A549 (cell line): Measurements from ENCODE around the gene MAN1C1. TPM values are rescaled to one million over a fixed set of nuclear protein-coding genes. Genes with fewer than 3 reads are reported as not detected.

Experiments
- ATAC-seq, 2 experiments: fragments of 200-7000 bp in 1 of 2; fragments of >200 bp in 1 of 2; cut with Nextera tagmentation in 1 of 2; cut with Tn5 transposase in 1 of 2; 3 replicates each; pipeline versions ENCODE4 v1.8.0 to v1.9.1; 2018 to 2020; ENCODE audit warnings: mild to moderate bottlenecking in 1 of 2, moderate library complexity in 1 of 2
- CTCF ChIA-PET: fragments of 300-600 bp; sonication (Branson Sonifier 250); formaldehyde crosslinking; extraction: SDS; loops from one replicate; lab custom pipeline; 2021; ENCODE audit warnings: antibody characterized with exemption, inconsistent platforms; lab: Yijun Ruan, JAX
- POLR2A ChIA-PET: fragments of 350-600 bp; formaldehyde crosslinking; extraction: SDS; loops from one replicate; lab custom pipeline; 2021; ENCODE audit warnings: antibody characterized with exemption, inconsistent platforms; lab: Yijun Ruan, JAX
- DNase-seq, 2 experiments: peaks; one replicate each; pipeline versions ENCODE4 v3.0.0 to v3.0.0-alpha.2; 2011 to 2016; ENCODE audit warnings: low read depth in 1 of 2, low spot score in 1 of 2
- FAIRE-seq: peaks from 2 replicates; lab custom pipeline; 2011; peaks lifted over from hg19 to GRCh38; lab: Jason Lieb, UNC
- H3K27ac ChIP-seq, 2 experiments: fragments of >200 bp; sonication (Bioruptor Twin); formaldehyde crosslinking; 3 replicates each; pipeline ENCODE4 v1.5.1; 2016 to 2017
- H3K4me1 ChIP-seq: fragments of >200 bp; sonication (Bioruptor Twin); formaldehyde crosslinking; 3 replicates; pipeline ENCODE4 v1.6.1; 2016
- H3K4me2 ChIP-seq: fragments of >200 bp; sonication (Bioruptor Twin); formaldehyde crosslinking; 3 replicates; pipeline ENCODE4 v1.6.1; 2016
- H3K4me3 ChIP-seq: fragments of >200 bp; sonication (Bioruptor Twin); formaldehyde crosslinking; 3 replicates; pipeline ENCODE4 v1.5.1; 2016
- H3K9me3 ChIP-seq: fragments of >200 bp; sonication (Bioruptor Twin); formaldehyde crosslinking; 3 replicates; pipeline ENCODE4 v1.6.1; 2016
- EP300 ChIP-seq, 2 experiments: fragments of >200 bp; sonication (Bioruptor Twin); formaldehyde crosslinking; IDR thresholded peaks; 2 replicates in 1 of 2; 3 replicates in 1 of 2; pipeline ENCODE4 v1.6.1; 2016 to 2017
- ESRRA ChIP-seq: fragments of 150-350 bp; IDR thresholded peaks from 2 replicates; pipeline ENCODE4 v1.6.1; 2014; ENCODE audit warnings: mild to moderate bottlenecking, low read length, borderline replicate concordance
- GATA3 ChIP-seq: IDR thresholded peaks from 2 replicates; pipeline ENCODE4 v1.6.1; 2012; ENCODE audit warnings: borderline replicate concordance
- HEYL ChIP-seq: fragments of 250-450 bp; sonication (Bioruptor Pico); IDR thresholded peaks from 2 replicates; pipeline ENCODE4 v1.8.0; 2021; ENCODE audit warnings: mild to moderate bottlenecking, moderate library complexity
- HOXB5 ChIP-seq: fragments of 250-450 bp; sonication (Bioruptor Pico); IDR thresholded peaks from 2 replicates; pipeline ENCODE4 v1.5.0; 2020; ENCODE audit warnings: mild to moderate bottlenecking, moderate library complexity
- JUN ChIP-seq, 2 experiments: fragments of >200 bp; sonication (Bioruptor Twin); formaldehyde crosslinking; IDR thresholded peaks; 2 replicates in 1 of 2; 3 replicates in 1 of 2; pipeline ENCODE4 v1.6.1; 2016 to 2017
- KDM1A ChIP-seq: fragments of 200-600 bp; sonication (generic); IDR thresholded peaks from 2 replicates; pipeline ENCODE4 v1.6.1; 2016; ENCODE audit warnings: low read depth, mild to moderate bottlenecking
- KDM5A ChIP-seq: fragments of 200-600 bp; sonication (generic); IDR thresholded peaks from 2 replicates; pipeline ENCODE4 v1.6.1; 2016; ENCODE audit warnings: antibody characterized with exemption, mild to moderate bottlenecking
- MAZ ChIP-seq: fragments of 150-350 bp; IDR thresholded peaks from 2 replicates; pipeline ENCODE4 v1.6.1; 2014; ENCODE audit warnings: antibody characterized with exemption, low read depth, low read length, borderline replicate concordance
- NFE2L2 ChIP-seq: fragments of 150-350 bp; conservative IDR thresholded peaks from 2 replicates; pipeline ENCODE4 v1.6.1; 2014; ENCODE audit warnings: low read length
- ZFP36 ChIP-seq: fragments of 450-650 bp; IDR thresholded peaks from 2 replicates; pipeline ENCODE4 v1.6.1; 2014; ENCODE audit warnings: borderline replicate concordance; ENCODE audit not compliant: partially characterized antibody
- ZNF302 ChIP-seq: fragments of 250-450 bp; sonication (Bioruptor Pico); IDR thresholded peaks from 2 replicates; pipeline ENCODE4 v1.9.0; 2021; ENCODE audit warnings: inconsistent platforms, mild to moderate bottlenecking, moderate library complexity
- WGBS: methylation state at CpG from one replicate; pipeline ENCODE4 v1.1.6; 2017; ENCODE audit errors: missing lambda C conversion rate; 5-methylcytosine and 5-hydroxymethylcytosine counted together
- polyA plus RNA-seq, 4 experiments: library from polyadenylated mRNA; depleted of rRNA in 3 of 4; stranded (reverse); fragments of >200 nt; fragmentation: RNase III in 1 of 4; extraction: RNeasy Plus Mini Kit Qiagen cat#74134 plus additional on column Dnase treatment in 1 of 4; gene quantifications; 2 replicates in 3 of 4; 3 replicates in 1 of 4; pipeline ENCODE4 v1.2.3, GENCODE V29; 2011 to 2017
- TF ChIP-seq, protein P1 (sequence below): fragments of 250-450 bp; sonication (Bioruptor Pico); IDR thresholded peaks from 2 replicates; pipeline ENCODE4 v1.5.0; 2020; ENCODE audit warnings: low read depth, mild to moderate bottlenecking, moderate library complexity
- TF ChIP-seq, protein P2 (sequence below): IDR thresholded peaks from 2 replicates; pipeline ENCODE4 v1.6.1; 2012
- TF ChIP-seq, protein P3 (sequence below): fragments of >200 bp; sonication (Bioruptor Twin); formaldehyde crosslinking; IDR thresholded peaks from 3 replicates; pipeline ENCODE4 v1.5.1; 2016

The MAN1C1 gene
- polyA plus RNA-seq, 2 of the 4 experiments (the other 2 are of a cell fraction), result 0.22 to 0.27 TPM

DNA sequence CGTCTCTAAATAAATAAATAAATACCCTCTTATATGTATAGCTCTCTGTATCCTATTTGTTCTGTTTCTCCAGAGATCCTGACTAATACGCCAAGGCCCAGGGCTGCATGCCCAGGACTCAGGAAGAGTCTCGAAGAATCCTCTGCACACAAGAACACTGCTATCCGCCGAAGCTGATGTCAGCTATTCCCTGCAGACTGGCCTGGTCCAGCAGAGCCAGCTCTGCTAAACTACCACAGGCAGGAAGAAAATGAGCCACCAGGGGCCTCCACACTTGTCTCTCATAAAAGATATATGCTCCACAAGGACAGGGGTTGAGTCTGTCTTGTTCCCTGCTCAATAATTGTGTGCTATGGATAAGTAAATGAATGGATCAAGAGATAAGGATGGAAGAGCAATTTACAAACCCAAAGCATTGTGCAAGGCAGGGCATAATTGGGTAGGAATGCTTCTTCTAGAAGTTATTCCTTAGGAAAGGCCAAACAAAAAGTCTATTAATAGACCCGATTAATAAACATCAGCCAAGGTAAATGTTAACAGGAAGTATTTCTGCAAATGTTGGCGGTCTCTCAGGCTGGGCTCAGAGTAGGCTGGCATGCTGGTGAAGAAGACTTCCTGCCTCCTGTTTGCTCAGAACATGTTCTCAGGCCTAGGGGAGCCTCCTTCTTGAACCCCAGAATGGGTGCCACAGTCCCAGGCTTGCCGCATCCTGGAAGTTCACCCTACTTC lies 26.3 kb upstream of the MAN1C1 start:
- ChIA-PET CTCF (interaction anchor here (0.9 to 1.3 kb wide), 3 partner anchors 18 to 92 kb away, joined by 3 to 5 read pairs (median 3); no protein-coding TSS in a partner anchor), POLR2A (no interaction called here)
- no peak overlapping the region for H3K4me2 ChIP-seq
- H3K4me3 ChIP-seq, result no peak overlapping the region
- ATAC-seq (peak in 1 of 2 experiments; percentile 49; a peak in 2 of 6 replicates), FAIRE-seq (no peak), DNase-seq (no peak)
- TF ChIP-seq, protein P1, sequence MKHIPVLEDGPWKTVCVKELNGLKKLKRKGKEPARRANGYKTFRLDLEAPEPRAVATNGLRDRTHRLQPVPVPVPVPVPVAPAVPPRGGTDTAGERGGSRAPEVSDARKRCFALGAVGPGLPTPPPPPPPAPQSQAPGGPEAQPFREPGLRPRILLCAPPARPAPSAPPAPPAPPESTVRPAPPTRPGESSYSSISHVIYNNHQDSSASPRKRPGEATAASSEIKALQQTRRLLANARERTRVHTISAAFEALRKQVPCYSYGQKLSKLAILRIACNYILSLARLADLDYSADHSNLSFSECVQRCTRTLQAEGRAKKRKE, result no peak
- TF ChIP-seq KDM5A (no peak), GATA3 (no peak), HOXB5 (CRISPR knock-in tag) (no peak), ZFP36 (no peak), ESRRA (no peak)
- H3K27ac ChIP-seq, result no peak overlapping the region
- no peaks in the 10 kb centered on the region for H3K4me1 ChIP-seq
- 81% methylated on average over 7 of the region's 8 CpGs for WGBS
- H3K9me3 ChIP-seq, result no peaks in the 10 kb centered on the region

DNA sequence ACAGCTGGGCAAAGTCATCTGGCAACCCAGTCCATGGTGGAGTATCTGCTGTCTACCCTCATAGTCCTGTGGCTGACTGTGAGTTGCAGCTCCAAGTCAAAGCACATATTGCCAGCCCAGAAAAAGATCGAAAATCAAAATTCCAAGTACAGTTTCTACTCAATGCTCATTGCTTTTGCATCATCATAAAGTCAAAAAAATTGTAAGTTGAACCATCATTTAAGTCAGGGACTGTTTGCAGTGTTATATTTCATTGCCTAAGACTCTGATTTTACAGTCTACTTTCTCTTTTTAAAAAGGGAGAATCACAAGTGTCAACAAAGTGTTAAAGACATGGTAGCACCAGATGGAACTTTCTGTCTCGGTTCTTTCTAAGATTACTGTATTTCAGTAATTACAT lies 22.7 kb upstream of the MAN1C1 start:
- WGBS, result 13% methylated on average over 2 of the region's 2 CpGs
- TF ChIP-seq, protein P2, sequence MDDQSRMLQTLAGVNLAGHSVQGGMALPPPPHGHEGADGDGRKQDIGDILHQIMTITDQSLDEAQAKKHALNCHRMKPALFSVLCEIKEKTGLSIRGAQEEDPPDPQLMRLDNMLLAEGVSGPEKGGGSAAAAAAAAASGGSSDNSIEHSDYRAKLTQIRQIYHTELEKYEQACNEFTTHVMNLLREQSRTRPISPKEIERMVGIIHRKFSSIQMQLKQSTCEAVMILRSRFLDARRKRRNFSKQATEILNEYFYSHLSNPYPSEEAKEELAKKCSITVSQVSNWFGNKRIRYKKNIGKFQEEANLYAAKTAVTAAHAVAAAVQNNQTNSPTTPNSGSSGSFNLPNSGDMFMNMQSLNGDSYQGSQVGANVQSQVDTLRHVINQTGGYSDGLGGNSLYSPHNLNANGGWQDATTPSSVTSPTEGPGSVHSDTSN, result no peak
- TF ChIP-seq, protein P3, sequence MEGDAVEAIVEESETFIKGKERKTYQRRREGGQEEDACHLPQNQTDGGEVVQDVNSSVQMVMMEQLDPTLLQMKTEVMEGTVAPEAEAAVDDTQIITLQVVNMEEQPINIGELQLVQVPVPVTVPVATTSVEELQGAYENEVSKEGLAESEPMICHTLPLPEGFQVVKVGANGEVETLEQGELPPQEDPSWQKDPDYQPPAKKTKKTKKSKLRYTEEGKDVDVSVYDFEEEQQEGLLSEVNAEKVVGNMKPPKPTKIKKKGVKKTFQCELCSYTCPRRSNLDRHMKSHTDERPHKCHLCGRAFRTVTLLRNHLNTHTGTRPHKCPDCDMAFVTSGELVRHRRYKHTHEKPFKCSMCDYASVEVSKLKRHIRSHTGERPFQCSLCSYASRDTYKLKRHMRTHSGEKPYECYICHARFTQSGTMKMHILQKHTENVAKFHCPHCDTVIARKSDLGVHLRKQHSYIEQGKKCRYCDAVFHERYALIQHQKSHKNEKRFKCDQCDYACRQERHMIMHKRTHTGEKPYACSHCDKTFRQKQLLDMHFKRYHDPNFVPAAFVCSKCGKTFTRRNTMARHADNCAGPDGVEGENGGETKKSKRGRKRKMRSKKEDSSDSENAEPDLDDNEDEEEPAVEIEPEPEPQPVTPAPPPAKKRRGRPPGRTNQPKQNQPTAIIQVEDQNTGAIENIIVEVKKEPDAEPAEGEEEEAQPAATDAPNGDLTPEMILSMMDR, result no peak
- no peak for TF ChIP-seq ZNF302
- no peak for TF ChIP-seq GATA3
- TF ChIP-seq, protein P1, result no peak
- DNase-seq (no peak), FAIRE-seq (no peak), ATAC-seq (no peak)
- Histone ChIP-seq H3K4me1 (no peaks in the 10 kb centered on the region), H3K9me3 (no peaks in the 10 kb centered on the region), H3K4me2 (no peak overlapping the region), H3K27ac (no peak overlapping the region), H3K4me3 (no peak overlapping the region)
- POLR2A ChIA-PET, result interaction anchor here (0.6 kb wide), 1 partner anchor 22 kb away, joined by 3 read pairs; no protein-coding TSS in a partner anchor
- CTCF ChIA-PET, result interaction anchor here (1.1 to 1.4 kb wide), 3 partner anchors 14 to 216 kb away, joined by 3 to 4 read pairs (median 3); no protein-coding TSS in a partner anchor

DNA sequence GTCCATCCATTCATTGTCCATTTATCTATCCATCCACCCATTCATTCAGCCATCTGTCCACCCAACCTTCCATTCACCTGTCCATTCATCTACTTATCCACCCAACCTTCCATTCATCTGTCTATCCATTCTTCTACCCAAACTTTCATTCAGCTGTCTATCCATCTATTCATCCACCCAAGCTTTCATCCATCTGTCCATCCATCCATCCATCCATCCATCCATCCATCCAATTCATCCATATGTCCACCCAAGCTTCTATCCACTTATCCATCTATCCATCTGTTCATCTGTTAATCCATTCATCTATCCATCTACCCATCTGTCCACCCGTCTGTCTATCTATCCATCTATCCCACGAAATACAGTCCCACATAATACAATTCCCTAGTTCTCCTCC lies 21.6 kb upstream of the MAN1C1 start:
- H3K4me1 ChIP-seq, result no peaks in the 10 kb centered on the region
- H3K27ac ChIP-seq, result no peak overlapping the region
- no peak overlapping the region for H3K4me3 ChIP-seq
- ChIA-PET POLR2A (no interaction called here), CTCF (interaction anchor here (1.2 kb wide), 1 partner anchor 22 kb away, joined by 3 read pairs; no protein-coding TSS in a partner anchor)
- no peak for TF ChIP-seq HOXB5 (CRISPR knock-in tag)
- TF ChIP-seq JUN (IDR thresholded peaks at IDR 0.05), result no peak
- no peak for TF ChIP-seq KDM1A
- no peak for TF ChIP-seq HEYL (CRISPR knock-in tag)
- no peak for TF ChIP-seq ZNF302
- TF ChIP-seq EP300 (IDR thresholded peaks at IDR 0.05), result no peak
- TF ChIP-seq, protein P1, result no peak
- TF ChIP-seq MAZ, result no peak
- no peak for TF ChIP-seq NFE2L2
- H3K4me2 ChIP-seq, result no peak overlapping the region
- FAIRE-seq (no peak), DNase-seq (no peak), ATAC-seq (no peak)
- 17% methylated on average over 2 of the region's 2 CpGs for WGBS
- no peaks in the 10 kb centered on the region for H3K9me3 ChIP-seq
